SKM-1 treated with dmso at 0.1 percent for 144 hours (cell line): ENCODE results near the gene BCL2.

Experiments used
- DNase-seq: peaks from one replicate; lab custom pipeline; 2025; ENCODE audit not compliant: unreplicated experiment; lab: John Stamatoyannopoulos, UW

BCL2 gene

DNA sequence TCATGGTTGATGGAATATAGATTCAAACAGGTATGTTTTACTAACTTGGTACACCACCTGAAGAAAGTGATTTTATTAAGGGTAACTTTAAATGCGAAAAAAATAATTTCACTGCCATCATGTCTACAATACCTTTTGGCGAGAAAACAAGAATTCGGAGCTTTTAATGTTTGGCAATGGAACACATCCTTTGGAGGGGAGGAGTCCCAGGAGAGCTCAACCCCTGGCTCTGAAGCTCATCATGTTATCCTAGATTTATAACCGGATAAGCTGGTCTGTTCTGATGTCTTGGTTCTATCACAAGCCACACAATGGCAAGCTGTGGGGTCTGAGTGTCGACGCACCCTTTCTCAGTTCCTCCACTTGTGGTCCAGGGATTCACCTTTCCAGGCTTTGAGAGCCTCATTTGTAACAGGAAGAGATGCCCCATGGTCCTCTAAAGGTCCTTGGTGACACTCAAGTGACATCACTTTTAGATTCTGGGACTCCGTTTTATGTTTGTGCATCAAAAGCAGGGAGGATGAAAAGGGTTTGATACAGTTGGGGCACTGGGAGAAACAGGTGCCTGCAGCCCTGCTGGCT lies 172.7 kb downstream of the BCL2 start:
- no peak for DNase-seq

DNA sequence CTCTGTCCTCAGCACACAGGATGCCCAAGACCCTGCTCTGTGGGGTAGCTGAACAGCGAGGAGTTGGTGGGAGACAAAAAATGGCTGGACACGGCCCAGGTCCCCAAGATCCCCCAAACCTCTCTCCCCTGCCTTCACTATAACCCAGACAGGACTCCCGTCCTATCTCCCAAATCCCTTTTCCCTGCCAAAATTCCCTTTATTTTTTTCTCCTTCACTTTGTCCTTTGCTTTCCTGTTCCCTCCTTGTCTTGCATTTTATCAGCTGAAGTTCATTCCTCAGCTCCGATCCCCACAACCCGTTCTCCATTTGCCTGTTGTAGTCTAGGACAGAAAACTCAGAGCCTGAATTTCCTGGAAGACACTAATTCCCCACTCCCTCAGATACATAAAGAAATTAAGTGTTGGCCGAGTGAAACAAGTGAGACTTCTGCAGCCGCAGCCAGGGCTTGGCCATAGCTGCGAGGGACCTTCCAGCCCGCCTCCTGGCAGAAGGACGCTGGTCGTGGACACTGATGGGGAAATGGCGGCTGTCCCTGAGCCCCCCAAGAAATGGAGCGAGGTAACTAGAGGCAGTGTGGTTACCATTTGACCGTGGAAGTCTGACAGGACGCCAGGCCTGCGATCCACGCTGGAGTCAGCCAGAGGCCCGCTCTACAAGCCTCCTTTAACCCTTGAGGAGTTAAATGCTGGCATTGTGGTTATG lies 173.6 kb downstream of the BCL2 start:
- DNase-seq, result no peak

GRCh38 chr18:63145166-63145850 lies 174.3 kb downstream of the BCL2 start:
- no peak for DNase-seq

- no peak for DNase-seq
Measured at GRCh38 chr18:63144748-63145147, 174.8 kb downstream of the BCL2 start.

DNA sequence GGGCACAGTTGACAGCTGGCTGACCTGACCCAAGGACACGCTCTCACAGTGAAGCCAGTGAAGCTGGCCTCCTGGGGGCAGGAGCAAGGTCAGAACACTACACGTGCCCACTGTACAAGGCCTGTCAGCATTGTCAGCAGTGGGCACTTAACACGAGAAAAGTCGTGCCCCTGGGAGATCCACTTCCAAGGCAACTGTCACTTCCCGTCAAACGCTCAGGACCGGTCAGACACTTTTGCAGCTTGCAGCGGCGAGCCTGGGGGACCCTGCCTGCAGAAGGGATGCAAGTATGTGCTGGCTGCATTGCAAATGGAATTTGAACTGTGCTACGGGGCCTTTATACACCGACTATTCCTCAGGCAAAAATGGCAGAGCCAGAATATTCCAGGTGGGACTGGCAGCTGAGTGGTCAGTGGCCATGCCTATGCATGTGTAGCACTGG lies 176.2 kb downstream of the BCL2 start:
- DNase-seq, result no peak

GRCh38 chr18:63142594-63143225 lies 176.9 kb downstream of the BCL2 start:
- DNase-seq, result no peak

- peak; percentile 20 for DNase-seq
Measured at GRCh38 chr18:63141778-63142176, 177.8 kb downstream of the BCL2 start.

DNA sequence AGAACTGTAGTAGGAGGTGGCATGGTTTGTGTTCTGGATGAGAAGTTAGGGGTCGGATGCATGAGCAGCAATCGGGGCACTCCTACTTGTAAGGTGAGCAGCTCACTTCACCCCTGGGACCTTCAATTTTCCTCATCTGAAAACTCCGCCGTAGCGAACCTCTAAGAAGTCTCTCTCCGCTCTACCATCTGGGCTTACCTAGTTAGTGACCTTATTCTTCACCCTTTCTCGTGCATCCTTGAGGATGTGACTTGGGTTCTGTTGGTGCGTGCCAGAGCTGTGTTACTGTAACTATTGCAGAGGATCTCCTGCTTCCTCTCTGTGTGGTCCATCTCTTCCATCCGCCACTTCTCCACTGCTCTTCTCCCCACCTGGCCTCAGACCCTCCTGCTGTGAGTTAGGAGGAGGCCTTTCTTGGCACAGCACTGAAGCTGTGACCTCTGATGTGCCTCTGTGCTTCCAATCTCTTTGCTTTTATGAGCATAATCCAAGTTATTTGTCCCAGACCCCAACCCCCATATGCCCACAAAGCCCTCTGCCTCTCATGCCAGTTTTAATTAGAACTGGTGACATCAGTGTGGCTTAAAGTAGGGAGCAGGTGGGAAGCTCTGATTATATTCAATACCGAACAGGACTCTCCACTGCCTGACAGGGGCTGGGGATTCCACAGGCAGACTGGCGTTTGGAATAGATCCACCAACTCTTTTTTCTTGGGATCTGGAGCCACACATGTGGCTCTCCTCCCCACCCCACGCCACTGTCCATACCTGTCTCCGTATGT lies 178.4 kb downstream of the BCL2 start:
- DNase-seq, result no peak

GRCh38 chr18:63140038-63140450 lies 179.5 kb downstream of the BCL2 start:
- DNase-seq, result no peak

DNA sequence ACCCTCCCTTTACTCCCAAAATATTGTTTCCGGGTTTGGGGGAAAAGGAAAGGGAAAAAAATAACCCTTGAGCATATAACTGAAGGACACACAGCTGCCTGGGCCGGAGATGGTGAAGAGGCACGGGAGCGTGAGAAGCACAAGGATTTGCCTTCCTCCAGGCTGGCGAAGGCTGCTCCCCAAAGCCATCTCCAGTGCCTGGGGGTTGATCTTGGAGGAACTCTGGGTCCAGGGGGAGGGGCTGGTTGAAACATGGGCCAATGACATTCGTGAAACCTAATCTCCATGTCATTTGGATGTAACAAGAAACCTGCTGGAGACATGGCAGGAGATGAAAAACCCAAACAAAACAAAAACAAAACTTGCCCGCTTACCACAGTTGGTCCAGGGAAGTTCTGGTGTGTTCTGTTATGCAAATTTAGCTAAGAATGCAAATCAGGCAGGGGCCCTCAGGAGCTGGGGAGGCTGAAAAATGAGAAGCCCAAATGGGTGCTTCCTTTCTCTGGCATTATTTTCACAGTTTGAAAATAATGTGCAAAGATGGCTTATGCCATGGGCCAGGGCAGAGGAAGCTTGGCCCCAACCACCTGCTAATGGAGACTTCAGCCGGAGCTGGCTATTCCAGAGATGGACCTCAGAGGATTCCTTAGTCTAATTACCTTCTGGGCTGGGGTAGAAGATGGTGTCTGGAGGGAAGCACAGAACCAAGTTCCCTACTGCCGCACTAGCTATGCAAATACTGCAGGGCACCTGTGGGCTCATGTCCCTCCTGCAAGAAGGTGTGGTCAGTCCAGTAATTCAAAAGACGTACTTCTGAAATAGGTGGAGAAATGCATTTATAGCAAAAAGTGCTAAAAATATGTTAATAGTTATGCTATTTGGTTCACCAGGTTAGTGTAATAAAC lies 180.9 kb downstream of the BCL2 start:
- DNase-seq, result no peak

DNA sequence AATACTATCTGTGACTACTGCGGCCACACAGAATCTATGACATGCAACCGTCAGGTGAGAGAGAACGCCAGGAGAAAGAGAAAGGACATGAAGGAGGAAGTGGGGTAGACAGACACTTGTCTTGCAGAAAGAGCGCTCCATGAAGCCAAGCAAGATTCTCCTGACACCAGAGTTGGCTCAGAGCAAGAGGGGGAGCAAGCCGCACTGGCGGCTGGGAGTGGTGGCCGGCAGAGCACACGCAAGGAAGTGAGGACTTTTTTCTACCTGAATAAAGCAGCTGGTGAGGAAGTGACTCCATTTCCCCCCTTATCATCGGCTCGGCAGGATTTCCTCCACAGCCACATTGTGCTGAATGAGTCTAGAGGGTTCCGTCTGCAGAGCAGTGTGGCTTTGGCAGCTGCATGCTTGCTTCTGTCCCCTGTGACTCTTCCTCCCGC lies 181.6 kb downstream of the BCL2 start:
- no peak for DNase-seq

GRCh38 chr18:63135101-63135500 lies 184.5 kb downstream of the BCL2 start:
- DNase-seq, result no peak

DNA sequence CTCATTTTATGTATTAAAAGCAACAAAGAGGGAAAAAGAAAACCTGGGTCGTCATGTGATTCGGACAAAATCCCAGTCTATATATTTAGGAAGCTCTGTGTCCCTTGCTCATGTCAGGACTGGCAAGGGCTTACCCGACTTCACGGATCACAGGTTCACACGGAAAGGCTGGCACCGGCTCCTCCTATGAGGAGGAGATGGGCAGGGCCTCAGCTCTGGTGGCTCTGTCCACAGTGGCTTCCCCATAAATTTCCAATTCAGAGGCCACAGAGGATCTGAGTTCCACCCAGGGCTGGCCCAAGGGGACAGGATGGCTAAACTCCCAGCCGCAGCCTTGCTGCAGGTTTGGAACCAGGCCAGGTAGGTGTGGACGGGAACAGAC lies 186.8 kb downstream of the BCL2 start:
- DNase-seq, result no peak

DNA sequence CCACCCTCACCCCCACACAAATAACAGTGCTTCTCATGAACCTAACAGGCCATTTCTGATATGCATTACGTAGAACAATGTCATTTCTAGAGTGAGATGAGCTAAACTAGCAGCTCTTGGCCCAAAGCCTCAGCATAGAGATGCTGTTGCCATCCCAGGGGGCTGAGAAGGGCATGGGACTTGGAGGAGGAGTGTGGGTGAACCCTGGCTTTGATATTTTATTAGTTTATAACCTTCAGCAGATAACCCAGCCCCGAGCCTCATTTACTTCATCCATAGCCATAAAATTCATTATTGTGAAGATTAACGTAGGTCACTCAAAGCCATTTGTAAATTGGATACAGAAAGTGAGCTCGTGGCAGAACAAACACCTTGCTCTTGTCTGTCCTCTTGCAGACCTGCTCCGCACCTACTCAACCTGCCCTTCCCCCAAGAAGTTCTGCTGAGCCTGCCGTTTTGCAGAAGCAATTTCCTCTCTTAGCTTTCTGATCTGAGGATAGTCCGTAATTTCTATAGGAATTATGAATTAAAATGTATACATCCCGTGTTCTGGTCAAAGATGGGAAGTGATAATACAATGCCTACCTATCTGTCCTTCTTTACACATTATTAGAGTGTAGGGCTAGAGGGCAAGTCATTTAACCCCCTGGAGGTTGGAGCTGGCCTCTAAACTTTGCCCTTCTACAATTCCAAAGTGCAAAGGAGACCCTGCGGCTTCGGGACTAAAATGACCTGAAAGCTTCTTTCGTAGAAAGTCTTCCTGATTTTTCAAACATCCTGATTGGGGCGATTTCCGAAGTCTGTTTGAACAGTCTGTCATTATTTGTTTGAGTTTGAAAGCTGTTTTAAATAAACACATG lies 187.4 kb downstream of the BCL2 start:
- no peak for DNase-seq

GRCh38 chr18:63131106-63131958 lies 188.2 kb downstream of the BCL2 start:
- no peak for DNase-seq

DNA sequence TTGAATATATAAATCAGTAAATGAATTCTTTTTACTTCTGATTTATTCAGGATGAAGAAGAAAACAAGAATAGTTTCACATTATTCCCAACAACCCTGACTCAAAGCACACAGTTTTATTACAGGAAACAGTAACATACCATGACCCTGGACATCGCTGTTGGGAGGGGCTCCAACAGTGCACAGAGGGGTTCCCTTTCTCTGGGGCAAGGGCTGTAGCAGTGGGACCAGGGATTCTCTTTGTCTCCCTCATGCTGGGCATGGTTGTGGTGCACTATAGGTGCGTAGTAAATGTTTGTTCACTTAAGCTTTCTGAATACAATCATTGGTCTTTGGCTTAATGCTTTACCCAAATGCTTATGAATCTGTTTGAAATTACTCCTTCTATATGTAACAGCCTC lies 189.4 kb downstream of the BCL2 start:
- no peak for DNase-seq

GRCh38 chr18:63128237-63128974 lies 191.2 kb downstream of the BCL2 start:
- no peak for DNase-seq
